Lung (tissue), 12 donors: ENCODE measurements around the gene PRAC1. TPM values are rescaled to one million over a fixed set of nuclear protein-coding genes. Genes with fewer than 3 reads are reported as not detected.
A peak's percentile ranks its signal among the peaks of the same experiment; 100 is the strongest.

ENCODE experiments used
- ATAC-seq: fragments of 200-7000 bp; cut with Tn5 transposase; one replicate; pipeline ENCODE4 v1.9.1; 2020; ENCODE audit warnings: moderate number of reproducible peaks; ENCODE audit not compliant: insufficient read depth, low FRiP score
- DNase-seq, 3 donors: peaks; one replicate each; pipeline ENCODE4 v3.0.0-alpha.2; 2013 to 2017
- H3K27ac ChIP-seq, 2 donors: one replicate each; pipeline ENCODE4 v1.5.1; 2013; ENCODE audit warnings: mild to moderate bottlenecking in 2 of 2, moderate library complexity in 2 of 2, control low read depth in 1 of 2, inconsistent platforms in 1 of 2, low read depth in 1 of 2, low read length in 1 of 2
- H3K27me3 ChIP-seq, 3 donors: one replicate each; pipeline ENCODE4 v1.5.1; 2013; ENCODE audit warnings: low read length in 2 of 3; ENCODE audit not compliant: control insufficient read depth in 3 of 3, insufficient read depth in 3 of 3
- H3K36me3 ChIP-seq, 4 donors: one replicate each; pipeline ENCODE4 v1.5.1; 2013; ENCODE audit warnings: low read length in 4 of 4, mild to moderate bottlenecking in 1 of 4, moderate library complexity in 1 of 4; ENCODE audit not compliant: control insufficient read depth in 4 of 4, insufficient read depth in 4 of 4
- H3K4me1 ChIP-seq, 5 donors: one replicate each; pipeline ENCODE4 v1.5.1; 2013; ENCODE audit warnings: low read length in 5 of 5, mild to moderate bottlenecking in 2 of 5, moderate library complexity in 1 of 5; ENCODE audit not compliant: control insufficient read depth in 5 of 5, insufficient read depth in 5 of 5
- H3K4me3 ChIP-seq: one replicate; pipeline ENCODE4 v1.5.1; 2013; ENCODE audit warnings: mild to moderate bottlenecking, control low read depth, moderate library complexity
- H3K9ac ChIP-seq, 2 donors: one replicate each; pipeline ENCODE4 v1.5.1; 2013; ENCODE audit warnings: low read length in 2 of 2, control low read depth in 1 of 2; ENCODE audit not compliant: insufficient read depth in 1 of 2
- H3K9me3 ChIP-seq, 4 donors: one replicate each; pipeline ENCODE4 v1.5.1; 2013; ENCODE audit warnings: low read length in 3 of 4, mild to moderate bottlenecking in 1 of 4, moderate library complexity in 1 of 4; ENCODE audit not compliant: control insufficient read depth in 4 of 4, insufficient read depth in 3 of 4
- WGBS, 2 donors: extraction: QIAGEN DNeasy Blood & Tissue Kit; methylation state at CpG; one replicate each; pipeline ENCODE4 v1.1.7; 2013; 5-methylcytosine and 5-hydroxymethylcytosine counted together
- polyA plus RNA-seq, 2 donors: library from polyadenylated mRNA; stranded (reverse); fragments of 200-250 nt; gene quantifications; one replicate each; pipeline ENCODE4 v1.2.1, GENCODE V29; 2013
- total RNA-seq, 2 donors: library from RNA; depleted of rRNA in 1 of 2; stranded (reverse); fragments of >200 nt in 1 of 2; gene quantifications; one replicate each; pipeline ENCODE4 v1.2.1, GENCODE V29; 2014 to 2021
- TF ChIP-seq, protein P1 (sequence below): IDR thresholded peaks from 2 replicates; pipeline ENCODE4 v1.5.1; 2012; ENCODE audit warnings: mild to moderate bottlenecking; ENCODE audit errors: control extremely low read depth, extremely low read depth
- donor health status: control.
- donor health status: control.
- donor health status: Bipolar disorder and iron deficiency.
- donor health status: healthy.
- donor health status: DM: yes; HTN: yes; CAD: no.

The PRAC1 gene
- total and polyA plus RNA-seq, 4 donors, result not detected

DNA sequence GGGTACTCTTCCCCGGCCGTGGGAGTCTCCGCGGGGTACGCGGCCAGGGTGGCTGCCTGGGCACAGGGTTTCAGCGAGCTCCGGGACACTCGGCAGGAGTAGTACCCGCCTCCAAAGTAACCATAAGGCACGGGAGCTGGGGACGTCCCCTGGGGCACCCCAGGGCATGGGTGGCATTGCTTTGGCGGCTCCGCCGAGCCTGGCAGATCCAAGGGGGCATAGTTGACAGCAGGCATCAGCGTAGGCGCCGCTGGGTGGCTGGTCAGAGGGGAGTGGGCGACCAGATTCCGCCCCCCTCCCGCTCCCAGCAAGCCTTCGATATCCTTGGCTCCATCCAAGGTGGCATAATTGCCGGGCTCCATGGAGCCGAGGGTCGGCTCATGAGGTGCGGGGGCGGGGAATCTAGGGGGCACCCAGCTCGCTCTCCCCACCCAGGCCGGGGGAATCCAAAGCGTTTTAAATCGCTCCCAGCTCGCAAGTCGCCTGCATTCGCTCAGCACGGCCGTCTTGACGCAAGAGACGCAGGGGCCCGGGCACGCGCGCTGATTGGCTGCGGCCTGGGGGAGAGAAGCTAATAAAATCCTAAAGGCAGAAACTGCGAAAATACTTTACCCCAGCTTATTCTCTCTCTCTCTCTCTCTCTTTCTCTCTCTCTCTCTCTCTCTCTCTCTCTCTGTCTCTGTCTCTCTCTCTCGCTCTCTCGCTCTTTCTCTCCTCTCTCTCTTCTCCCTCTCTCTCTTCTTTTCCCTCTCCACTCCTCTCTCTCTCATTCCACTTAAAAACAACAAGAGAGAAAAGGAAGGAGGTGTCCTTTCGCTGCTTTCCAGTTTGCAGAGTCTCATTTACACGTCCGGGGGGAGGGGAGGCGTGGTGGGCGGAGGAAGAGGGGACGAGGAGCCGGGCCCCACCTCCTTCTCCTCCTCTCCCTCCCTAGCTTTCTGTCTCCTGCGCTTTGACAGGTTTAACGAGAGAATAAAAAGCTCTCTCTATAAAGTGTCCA, 6.2 kb upstream of the PRAC1 start, which contains the start of gene HOXB13:
HOXB13 (minus strand) TSS at position 519 of the 1,000 bp plus-strand sequence; CDS start at position 362, 157 bp downstream.
- TF ChIP-seq, protein P1, sequence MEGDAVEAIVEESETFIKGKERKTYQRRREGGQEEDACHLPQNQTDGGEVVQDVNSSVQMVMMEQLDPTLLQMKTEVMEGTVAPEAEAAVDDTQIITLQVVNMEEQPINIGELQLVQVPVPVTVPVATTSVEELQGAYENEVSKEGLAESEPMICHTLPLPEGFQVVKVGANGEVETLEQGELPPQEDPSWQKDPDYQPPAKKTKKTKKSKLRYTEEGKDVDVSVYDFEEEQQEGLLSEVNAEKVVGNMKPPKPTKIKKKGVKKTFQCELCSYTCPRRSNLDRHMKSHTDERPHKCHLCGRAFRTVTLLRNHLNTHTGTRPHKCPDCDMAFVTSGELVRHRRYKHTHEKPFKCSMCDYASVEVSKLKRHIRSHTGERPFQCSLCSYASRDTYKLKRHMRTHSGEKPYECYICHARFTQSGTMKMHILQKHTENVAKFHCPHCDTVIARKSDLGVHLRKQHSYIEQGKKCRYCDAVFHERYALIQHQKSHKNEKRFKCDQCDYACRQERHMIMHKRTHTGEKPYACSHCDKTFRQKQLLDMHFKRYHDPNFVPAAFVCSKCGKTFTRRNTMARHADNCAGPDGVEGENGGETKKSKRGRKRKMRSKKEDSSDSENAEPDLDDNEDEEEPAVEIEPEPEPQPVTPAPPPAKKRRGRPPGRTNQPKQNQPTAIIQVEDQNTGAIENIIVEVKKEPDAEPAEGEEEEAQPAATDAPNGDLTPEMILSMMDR, result no peak
- H3K36me3 ChIP-seq, result no peaks in the 10 kb centered on the region
- WGBS, 2 donors, result 5% methylated on average over 52 to 55 of the region's 55 CpGs
- H3K27ac ChIP-seq, result no peak within 1 kb of the TSS
- H3K9me3 ChIP-seq, result peaks cover 0 to 4% (median 0%) of the 10 kb centered on the region in 4 donors
- ATAC-seq (no peak), DNase-seq (peak; percentile 41 to 67 (median 55))
- H3K4me3 ChIP-seq, result no peak within 1 kb of the TSS
- no peak within 1 kb of the TSS for H3K9ac ChIP-seq
- H3K27me3 ChIP-seq, result peaks cover 12 to 98% (median 97%) of the 10 kb centered on the region in 3 donors
- peaks cover 0 to 18% (median 2%) of the 10 kb centered on the region in 5 donors for H3K4me1 ChIP-seq

DNA sequence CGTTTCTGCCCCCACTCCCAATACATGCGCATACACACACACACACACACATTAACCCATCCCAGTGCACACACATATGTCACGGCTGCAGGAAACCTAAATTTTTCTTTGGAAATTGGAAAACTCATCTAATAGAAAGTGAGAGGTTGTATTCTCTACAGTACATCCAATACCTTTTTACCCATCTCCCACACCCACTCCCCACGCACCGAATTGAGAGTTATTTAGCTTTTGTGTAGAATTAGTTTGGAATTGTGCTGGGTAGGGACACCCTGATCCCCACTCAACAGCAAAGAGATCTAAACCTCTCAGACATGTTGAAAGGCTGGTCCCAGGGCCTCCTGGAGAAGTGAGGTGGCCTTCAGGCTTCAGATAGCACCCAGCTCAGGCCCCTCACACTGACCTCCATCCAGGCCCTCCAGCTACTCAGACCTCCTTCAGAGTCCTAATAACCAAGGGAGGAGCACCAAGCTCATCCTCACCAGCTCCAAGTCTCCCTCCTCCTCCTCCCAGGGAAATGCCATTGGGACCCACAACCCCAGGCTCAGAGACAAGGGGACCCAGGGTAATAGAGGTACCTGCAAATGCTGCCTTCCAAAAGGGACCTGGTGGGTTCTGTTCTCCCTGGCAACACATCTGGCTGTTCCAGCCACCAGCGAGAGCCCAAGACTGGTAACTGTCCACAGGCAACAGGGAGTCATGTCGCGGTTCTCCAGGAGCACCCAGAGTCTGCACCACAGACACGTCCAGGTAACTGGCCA, 5.3 kb upstream of the PRAC1 start:
- Histone ChIP-seq H3K4me3 (no peak overlapping the region), H3K36me3 (no peaks in the 10 kb centered on the region), H3K27me3 (peaks cover 15 to 98% (median 96%) of the 10 kb centered on the region in 3 donors), H3K4me1 (peaks cover 0 to 24% (median 2%) of the 10 kb centered on the region in 5 donors), H3K9me3 (peaks cover 0 to 4% (median 0%) of the 10 kb centered on the region in 4 donors), H3K27ac (no peak overlapping the region), H3K9ac (no peak overlapping the region)
- DNase-seq (no peak), ATAC-seq (no peak)
- 35% methylated on average over 9 of the region's 9 CpGs for WGBS, 2 donors
- TF ChIP-seq, protein P1, result no peak

DNA sequence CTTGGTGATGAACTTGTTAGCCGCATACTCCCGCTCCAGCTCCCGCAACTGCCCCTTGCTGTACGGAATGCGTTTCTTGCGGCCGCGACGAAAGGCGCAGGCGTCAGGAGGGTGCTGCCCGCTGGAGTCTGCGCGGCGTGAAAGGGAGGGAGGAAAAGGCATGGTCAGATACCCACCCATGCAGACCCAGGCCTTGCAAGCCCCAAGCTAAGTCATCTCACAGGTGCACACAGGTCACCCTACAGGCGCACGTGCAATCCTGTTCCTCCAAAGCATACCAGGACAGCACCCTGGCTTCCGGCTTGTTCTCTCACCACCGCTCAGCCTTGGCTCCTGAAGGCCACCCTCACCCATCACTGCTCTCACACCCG, 4.6 kb upstream of the PRAC1 start:
- ATAC-seq, result no peak

More for the DNA sequence above, 4.6 kb upstream of the PRAC1 start:
- WGBS, 2 donors, result 7 to 9% methylated on average over 20 of the region's 20 CpGs
- peaks cover 0 to 4% (median 0%) of the 10 kb centered on the region in 4 donors for H3K9me3 ChIP-seq
- peaks cover 0 to 24% (median 2%) of the 10 kb centered on the region in 5 donors for H3K4me1 ChIP-seq
- no peak overlapping the region for H3K9ac ChIP-seq
- H3K36me3 ChIP-seq, result no peaks in the 10 kb centered on the region
- H3K27ac ChIP-seq, result no peak overlapping the region
- TF ChIP-seq, protein P1, result no peak
- peaks cover 15 to 98% (median 96%) of the 10 kb centered on the region in 3 donors for H3K27me3 ChIP-seq
- DNase-seq, result no peak
- H3K4me3 ChIP-seq, result no peak overlapping the region
